GM19455 (cell line): Measurements from ENCODE around the gene AIG1.
"Not testable (repeated sequence)": the region's sequence is repeated elsewhere in the genome, so short reads cannot be mapped to it uniquely, and the experiment has no call there.

ENCODE experiments used
- ATAC-seq: cut with Tn5 transposase; IDR thresholded peaks from one replicate; pipeline ENCODE4 v1.9.1; 2021; ENCODE audit not compliant: unreplicated experiment

AIG1 gene

GRCh38 chr6:143307760-143308159 is 247.1 kb downstream of the AIG1 start:
- ATAC-seq, result not testable (repeated sequence)

GRCh38 chr6:143313163-143313562 is 252.5 kb downstream of the AIG1 start:
- no peak for ATAC-seq

- no peak for ATAC-seq
Observed at GRCh38 chr6:143321491-143322086, 260.9 kb downstream of the AIG1 start.

GRCh38 chr6:143322386-143322785 is 261.7 kb downstream of the AIG1 start:
- no peak for ATAC-seq

- ATAC-seq, result no peak
Observed at GRCh38 chr6:143323729-143324470, 263.2 kb downstream of the AIG1 start.

- no peak for ATAC-seq
Observed at GRCh38 chr6:143325379-143326140, 264.9 kb downstream of the AIG1 start.

- no peak for ATAC-seq
Observed at GRCh38 chr6:143328876-143329275, 268.2 kb downstream of the AIG1 start.

- no peak for ATAC-seq
Observed at GRCh38 chr6:143329323-143329722, 268.6 kb downstream of the AIG1 start.

- ATAC-seq, result no peak
Observed at GRCh38 chr6:143331362-143331761, 270.7 kb downstream of the AIG1 start.

GRCh38 chr6:143332153-143332845 is 271.6 kb downstream of the AIG1 start:
- ATAC-seq, result no peak

GRCh38 chr6:143333081-143333480 is 272.4 kb downstream of the AIG1 start:
- no peak for ATAC-seq

GRCh38 chr6:143333749-143334520 is 273.2 kb downstream of the AIG1 start:
- ATAC-seq, result no peak

- ATAC-seq, result no peak
Observed at GRCh38 chr6:143335865-143336264, 275.2 kb downstream of the AIG1 start.

GRCh38 chr6:143336446-143337152 is 275.9 kb downstream of the AIG1 start:
- ATAC-seq, result no peak

- ATAC-seq, result no peak
Observed at GRCh38 chr6:143337201-143337949, 276.7 kb downstream of the AIG1 start.

- ATAC-seq, result no peak
Observed at GRCh38 chr6:143339223-143339622, 278.5 kb downstream of the AIG1 start.

GRCh38 chr6:143345477-143345876 is 284.8 kb downstream of the AIG1 start:
- not testable (repeated sequence) for ATAC-seq

GRCh38 chr6:143346004-143346403 is 285.3 kb downstream of the AIG1 start:
- ATAC-seq, result no peak

GRCh38 chr6:143348531-143348930 is 287.8 kb downstream of the AIG1 start:
- ATAC-seq, result no peak
